ENCODE data around the gene RTN4R.

Gene RTN4R

GRCh38 chr22:20203552-20204201 lies 64.4 kb downstream of the RTN4R start:
- Histone ChIP-seq H3K4me2 (ENCODE audit: low read depth, low read length, poor library complexity, severe bottlenecking) (no peak overlapping the region), H3F3A (ENCODE audit: low read depth) (no peaks in the 10 kb centered on the region), H3K27me3 (ENCODE audit: insufficient read depth, low read length, poor library complexity, severe bottlenecking) (no peaks in the 10 kb centered on the region), H4K20me1 (ENCODE audit: insufficient read depth, low read length, poor library complexity, severe bottlenecking) (no peaks in the 10 kb centered on the region), H3K36me3 (ENCODE audit: insufficient read depth, low read length) (no peaks in the 10 kb centered on the region), H2AFZ (ENCODE audit: low read length) (no peak overlapping the region), H3K9me3 (ENCODE audit: insufficient read depth, low read depth, low read length) (no peaks in the 10 kb centered on the region), H3K4me3 (ENCODE audit: low read length, poor library complexity, severe bottlenecking) (no peak overlapping the region), H3K9me2 (replicated peaks; ENCODE audit: low read depth, low read length) (no peaks in the 10 kb centered on the region), H3K9ac (ENCODE audit: low read depth, low read length, poor library complexity, severe bottlenecking) (no peak overlapping the region), H3K4me1 (ENCODE audit: insufficient read depth, low read length, poor library complexity, severe bottlenecking) (peaks cover 22% of the 10 kb centered on the region), H3K79me2 (ENCODE audit: insufficient read depth, low read length) (peaks cover 15% of the 10 kb centered on the region; the same call in 1 of the 2 replicates)
- TF ChIP-seq CTCF (conservative IDR thresholded peaks at IDR 0.05; ENCODE audit: low read length) (no peak), EZH2phosphoT487 (IDR thresholded peaks at IDR 0.05; ENCODE audit: borderline replicate concordance) (no peak)

DNA sequence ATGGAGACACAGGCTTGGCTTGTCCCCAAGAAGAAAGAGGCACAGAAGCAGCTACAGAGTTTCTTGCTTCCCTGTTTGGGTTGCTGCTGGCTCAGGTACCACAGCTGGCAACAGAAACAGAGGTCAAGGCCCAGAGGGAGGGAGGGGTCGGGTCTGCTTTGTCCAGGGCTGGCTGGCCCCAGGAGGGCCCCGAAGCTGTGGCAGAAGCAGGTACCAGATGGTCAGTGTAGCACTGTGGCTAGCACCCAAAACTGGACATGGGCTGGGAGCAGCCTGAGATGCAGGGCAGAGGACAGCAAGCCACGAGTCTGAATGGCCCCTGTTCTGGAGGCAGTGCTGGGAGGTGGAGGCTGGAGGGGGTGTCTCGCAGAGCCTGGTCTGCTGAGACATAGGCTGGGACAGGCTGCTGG lies 65.0 kb downstream of the RTN4R start:
- H3K4me2 ChIP-seq (ENCODE audit: low read depth, low read length, poor library complexity, severe bottlenecking) = no peak overlapping the region
- no peaks in the 10 kb centered on the region for H3K9me3 ChIP-seq (ENCODE audit: insufficient read depth, low read depth, low read length)
- no peak overlapping the region for H3K4me3 ChIP-seq (ENCODE audit: low read length, poor library complexity, severe bottlenecking)
- H3K9ac ChIP-seq (ENCODE audit: low read depth, low read length, poor library complexity, severe bottlenecking) = no peak overlapping the region
- H3K27me3 ChIP-seq (ENCODE audit: insufficient read depth, low read length, poor library complexity, severe bottlenecking) = no peaks in the 10 kb centered on the region
- peaks cover 15% of the 10 kb centered on the region; the same call in 1 of the 2 replicates for H3K79me2 ChIP-seq (ENCODE audit: insufficient read depth, low read length)
- H3K4me1 ChIP-seq (ENCODE audit: insufficient read depth, low read length, poor library complexity, severe bottlenecking) = peaks cover 25% of the 10 kb centered on the region
- H3K9me2 ChIP-seq (replicated peaks; ENCODE audit: low read depth, low read length) = no peaks in the 10 kb centered on the region
- H4K20me1 ChIP-seq (ENCODE audit: insufficient read depth, low read length, poor library complexity, severe bottlenecking) = no peaks in the 10 kb centered on the region
- no peak overlapping the region for H2AFZ ChIP-seq (ENCODE audit: low read length)
- no peaks in the 10 kb centered on the region for H3F3A ChIP-seq (ENCODE audit: low read depth)
- TF ChIP-seq CTCF (conservative IDR thresholded peaks at IDR 0.05; ENCODE audit: low read length) (no peak), EZH2phosphoT487 (IDR thresholded peaks at IDR 0.05; ENCODE audit: borderline replicate concordance) (no peak)
- no peaks in the 10 kb centered on the region for H3K36me3 ChIP-seq (ENCODE audit: insufficient read depth, low read length)

GRCh38 chr22:20201837-20202392 lies 66.2 kb downstream of the RTN4R start:
- Histone ChIP-seq H3K79me2 (ENCODE audit: insufficient read depth, low read length) (peaks cover 6% of the 10 kb centered on the region; the same call in 1 of the 2 replicates), H2AFZ (ENCODE audit: low read length) (no peak overlapping the region), H3K4me3 (ENCODE audit: low read length, poor library complexity, severe bottlenecking) (no peak overlapping the region), H3K36me3 (ENCODE audit: insufficient read depth, low read length) (no peaks in the 10 kb centered on the region), H4K20me1 (ENCODE audit: insufficient read depth, low read length, poor library complexity, severe bottlenecking) (no peaks in the 10 kb centered on the region), H3K9ac (ENCODE audit: low read depth, low read length, poor library complexity, severe bottlenecking) (no peak overlapping the region), H3K27me3 (ENCODE audit: insufficient read depth, low read length, poor library complexity, severe bottlenecking) (no peaks in the 10 kb centered on the region), H3K4me1 (ENCODE audit: insufficient read depth, low read length, poor library complexity, severe bottlenecking) (peaks cover 13% of the 10 kb centered on the region), H3K9me2 (replicated peaks; ENCODE audit: low read depth, low read length) (no peaks in the 10 kb centered on the region), H3K4me2 (ENCODE audit: low read depth, low read length, poor library complexity, severe bottlenecking) (no peak overlapping the region), H3K9me3 (ENCODE audit: insufficient read depth, low read depth, low read length) (no peaks in the 10 kb centered on the region), H3F3A (ENCODE audit: low read depth) (no peaks in the 10 kb centered on the region)
- TF ChIP-seq CTCF (conservative IDR thresholded peaks at IDR 0.05; ENCODE audit: low read length) (no peak), EZH2phosphoT487 (IDR thresholded peaks at IDR 0.05; ENCODE audit: borderline replicate concordance) (no peak)

Measured in Loucy (cell line).